ENCODE data around the gene TMEM212.

TMEM212 gene

DNA sequence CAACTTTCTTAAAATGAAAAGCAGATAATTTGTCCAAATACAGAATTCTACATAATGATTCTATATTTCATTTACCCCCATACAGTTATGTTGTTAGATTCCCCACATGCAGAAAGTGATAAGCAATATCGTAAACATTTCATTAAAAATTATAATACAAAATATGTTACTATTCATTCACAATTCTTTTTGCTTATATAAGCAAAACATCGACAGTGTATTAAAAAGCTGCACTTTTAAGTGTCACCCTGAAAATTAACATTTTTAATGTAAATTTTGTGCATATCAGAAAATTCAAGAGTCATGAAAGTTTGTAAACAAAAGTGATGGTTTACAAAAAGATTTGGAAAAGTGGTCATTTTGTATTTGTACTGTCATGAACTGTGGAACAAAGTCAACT lies 19.2 kb downstream of the TMEM212 start:
- H3K4me3 ChIP-seq (ENCODE audit: low read depth, low read length) = no peak overlapping the region
- CTCF ChIA-PET = no interaction called here
- DNase-seq (ENCODE audit: low read depth, low spot score) = no peak
- POLR2A ChIA-PET = no interaction called here
- TF ChIP-seq, protein P1, sequence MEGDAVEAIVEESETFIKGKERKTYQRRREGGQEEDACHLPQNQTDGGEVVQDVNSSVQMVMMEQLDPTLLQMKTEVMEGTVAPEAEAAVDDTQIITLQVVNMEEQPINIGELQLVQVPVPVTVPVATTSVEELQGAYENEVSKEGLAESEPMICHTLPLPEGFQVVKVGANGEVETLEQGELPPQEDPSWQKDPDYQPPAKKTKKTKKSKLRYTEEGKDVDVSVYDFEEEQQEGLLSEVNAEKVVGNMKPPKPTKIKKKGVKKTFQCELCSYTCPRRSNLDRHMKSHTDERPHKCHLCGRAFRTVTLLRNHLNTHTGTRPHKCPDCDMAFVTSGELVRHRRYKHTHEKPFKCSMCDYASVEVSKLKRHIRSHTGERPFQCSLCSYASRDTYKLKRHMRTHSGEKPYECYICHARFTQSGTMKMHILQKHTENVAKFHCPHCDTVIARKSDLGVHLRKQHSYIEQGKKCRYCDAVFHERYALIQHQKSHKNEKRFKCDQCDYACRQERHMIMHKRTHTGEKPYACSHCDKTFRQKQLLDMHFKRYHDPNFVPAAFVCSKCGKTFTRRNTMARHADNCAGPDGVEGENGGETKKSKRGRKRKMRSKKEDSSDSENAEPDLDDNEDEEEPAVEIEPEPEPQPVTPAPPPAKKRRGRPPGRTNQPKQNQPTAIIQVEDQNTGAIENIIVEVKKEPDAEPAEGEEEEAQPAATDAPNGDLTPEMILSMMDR (IDR thresholded peaks at IDR 0.05; ENCODE audit: insufficient read depth, low read length, missing control alignments) = no peak

DNA sequence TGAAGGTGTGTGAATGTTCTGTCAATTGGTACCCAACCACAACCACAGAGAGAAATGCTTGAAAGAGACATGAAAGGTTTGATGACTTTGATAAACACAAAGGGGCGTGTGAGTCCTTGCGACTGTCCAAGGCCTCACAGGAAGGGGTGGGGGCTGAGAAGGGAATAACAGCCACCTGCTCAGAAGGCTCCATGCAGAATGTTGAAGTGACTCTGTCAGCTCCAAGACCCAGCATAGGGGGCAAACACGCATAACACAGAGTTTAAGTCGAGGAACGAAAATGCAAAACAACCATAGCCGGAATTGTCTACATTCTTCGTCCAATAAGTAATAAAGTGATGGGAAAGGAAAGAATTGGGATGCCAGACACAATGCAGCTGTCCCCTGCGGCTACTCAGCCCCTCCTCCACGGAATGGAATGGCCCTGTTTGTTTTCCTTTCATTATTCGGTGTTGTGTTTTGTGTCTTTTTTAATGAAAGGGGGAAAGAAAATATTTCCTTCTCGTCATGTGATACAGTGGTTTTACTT lies 19.9 kb downstream of the TMEM212 start:
- ChIA-PET CTCF (no interaction called here), POLR2A (no interaction called here)
- DNase-seq (ENCODE audit: low read depth, low spot score) = no peak
- TF ChIP-seq, protein P1 (IDR thresholded peaks at IDR 0.05; ENCODE audit: insufficient read depth, low read length, missing control alignments) = no peak
- no peak overlapping the region for H3K4me3 ChIP-seq (ENCODE audit: low read depth, low read length)

DNA sequence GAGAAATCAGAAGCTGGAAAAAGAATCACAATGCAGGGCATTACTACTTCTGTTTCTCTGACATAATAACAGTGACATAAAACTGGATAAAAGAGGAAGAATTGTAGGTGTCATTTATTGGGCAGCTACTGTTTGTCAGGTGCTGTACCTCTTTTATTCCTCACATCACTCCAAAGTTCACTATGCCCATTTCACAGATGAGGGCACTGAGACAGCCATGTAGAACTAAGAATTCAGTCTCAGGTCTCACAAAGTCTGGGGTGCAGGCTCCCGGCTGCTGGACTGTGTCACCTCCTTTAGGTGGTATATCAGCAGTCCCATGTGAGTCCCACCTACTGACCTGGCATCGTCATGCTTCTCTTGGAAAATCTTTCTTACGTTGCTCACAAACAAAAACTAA lies 20.8 kb downstream of the TMEM212 start:
- H3K4me3 ChIP-seq (ENCODE audit: low read depth, low read length) = no peak overlapping the region
- POLR2A ChIA-PET = no interaction called here
- TF ChIP-seq, protein P1 (IDR thresholded peaks at IDR 0.05; ENCODE audit: insufficient read depth, low read length, missing control alignments) = no peak
- CTCF ChIA-PET = no interaction called here
- no peak for DNase-seq (ENCODE audit: low read depth, low spot score)

DNA sequence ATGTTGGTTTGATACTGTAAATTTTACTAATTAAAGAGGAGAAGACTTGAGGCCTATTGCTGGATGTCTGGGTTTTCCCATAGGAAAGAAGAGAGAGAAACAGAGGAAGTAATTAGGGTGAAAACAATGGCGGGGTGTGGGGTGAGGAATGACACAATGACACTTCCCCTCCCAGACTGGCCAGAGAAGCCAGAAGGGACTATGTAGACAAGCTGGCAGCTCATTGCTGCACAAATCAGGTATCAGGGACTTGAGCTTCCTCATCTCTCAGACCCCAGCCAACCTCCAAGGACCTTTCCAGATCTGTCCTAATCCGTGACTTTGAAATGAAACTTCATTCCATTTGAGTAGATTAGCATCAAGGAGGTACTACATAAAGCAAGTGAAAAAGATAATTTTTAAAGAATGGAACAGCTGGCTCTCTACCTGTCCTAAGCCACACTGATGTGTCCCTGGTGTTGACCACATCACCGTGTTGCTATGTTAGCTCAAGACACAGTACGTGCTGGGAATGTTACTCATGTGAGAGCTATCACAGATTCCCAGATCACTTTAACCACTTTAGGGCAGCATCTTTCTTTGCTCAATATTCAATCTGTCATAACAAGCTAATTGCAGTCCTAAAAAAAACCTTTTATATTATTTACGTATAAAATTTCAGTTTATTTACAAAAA lies 22.2 kb downstream of the TMEM212 start:
- DNase-seq (ENCODE audit: low read depth, low spot score) = no peak
- TF ChIP-seq, protein P1 (IDR thresholded peaks at IDR 0.05; ENCODE audit: insufficient read depth, low read length, missing control alignments) = no peak
- ChIA-PET CTCF (interaction anchor here (1.2 to 1.4 kb wide), 2 partner anchors 11 to 467 kb away, joined by 3 read pairs; no protein-coding TSS in a partner anchor), POLR2A (interaction anchor here (1.0 kb wide), 1 partner anchor 9 kb away, joined by 3 read pairs; no protein-coding TSS in a partner anchor)
- no peak overlapping the region for H3K4me3 ChIP-seq (ENCODE audit: low read depth, low read length)

DNA sequence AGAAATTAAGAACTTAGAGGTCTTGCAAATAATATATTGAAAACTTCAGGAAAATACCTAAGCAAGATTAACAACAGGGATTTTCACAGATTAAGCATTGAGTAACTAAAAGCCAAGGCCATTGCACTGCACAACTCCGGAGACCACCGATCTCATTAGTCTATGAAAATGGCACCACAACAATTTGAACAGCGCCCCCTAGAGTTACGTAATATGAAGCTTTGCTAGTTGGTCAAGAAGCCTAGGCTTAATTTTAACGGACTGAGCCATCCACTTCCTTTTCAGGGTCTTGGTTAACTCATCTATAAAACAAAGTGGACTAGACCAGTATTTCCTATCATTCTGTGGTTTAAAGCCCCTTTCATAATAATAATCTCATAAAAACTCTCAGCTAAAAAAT lies 24.8 kb downstream of the TMEM212 start:
- H3K4me3 ChIP-seq (ENCODE audit: low read depth, low read length) = no peak overlapping the region
- no peak for DNase-seq (ENCODE audit: low read depth, low spot score)
- POLR2A ChIA-PET = no interaction called here
- TF ChIP-seq, protein P1 (IDR thresholded peaks at IDR 0.05; ENCODE audit: insufficient read depth, low read length, missing control alignments) = no peak
- CTCF ChIA-PET = interaction anchor here (0.9 to 1.0 kb wide), 2 partner anchors 10 to 38 kb away, joined by 3 to 4 read pairs; no protein-coding TSS in a partner anchor

DNA sequence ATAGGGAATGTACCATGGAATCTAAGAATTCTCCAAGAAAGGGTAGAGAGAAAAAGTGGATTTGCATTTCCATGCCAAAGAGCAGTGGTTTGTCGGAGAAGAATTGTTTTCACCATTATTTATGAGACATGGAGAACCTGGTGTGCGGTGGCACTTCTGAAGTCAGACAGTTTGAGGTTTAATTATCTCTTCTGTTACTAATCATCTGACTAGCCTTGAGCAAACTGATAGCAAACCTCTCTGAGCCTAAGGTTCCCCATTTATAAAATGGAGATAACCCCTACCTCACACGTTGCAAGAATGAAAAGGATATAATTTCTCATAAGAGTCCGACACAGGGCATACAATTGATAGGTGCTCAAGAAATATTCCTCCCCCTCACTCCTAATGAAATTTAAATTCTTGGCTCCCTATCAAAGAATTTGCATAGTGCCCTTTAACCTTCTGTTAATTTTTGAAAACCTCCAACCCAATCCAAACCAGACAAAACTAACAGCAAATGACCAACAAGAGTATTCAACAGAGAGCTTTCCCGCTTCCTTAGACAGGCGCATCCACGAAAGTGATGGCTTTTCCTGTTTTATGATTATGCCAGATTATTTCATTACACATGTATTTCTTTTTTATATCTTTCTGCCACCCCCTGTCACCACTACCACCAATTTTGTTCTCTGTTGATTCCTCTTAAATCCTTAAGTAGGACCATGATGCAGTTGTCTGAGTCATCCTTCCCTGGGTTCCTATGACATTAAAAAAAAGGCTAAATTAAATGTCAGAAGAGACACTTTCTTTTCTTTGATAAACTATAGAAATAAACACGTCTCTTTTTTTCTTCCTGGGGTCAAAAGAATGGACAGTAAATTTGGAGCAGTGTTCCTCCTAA lies 28.5 kb downstream of the TMEM212 start:
- POLR2A ChIA-PET = no interaction called here
- TF ChIP-seq, protein P1 (IDR thresholded peaks at IDR 0.05; ENCODE audit: insufficient read depth, low read length, missing control alignments) = no peak
- no peak overlapping the region for H3K4me3 ChIP-seq (ENCODE audit: low read depth, low read length)
- CTCF ChIA-PET = no interaction called here
- DNase-seq (ENCODE audit: low read depth, low spot score) = no peak

All from AG04449 (cell line).